ENCODE results near the gene SUV39H2.
"Not testable (repeated sequence)": the region's sequence is repeated elsewhere in the genome, so short reads cannot be mapped to it uniquely, and the experiment has no call there.

The SUV39H2 gene

DNA sequence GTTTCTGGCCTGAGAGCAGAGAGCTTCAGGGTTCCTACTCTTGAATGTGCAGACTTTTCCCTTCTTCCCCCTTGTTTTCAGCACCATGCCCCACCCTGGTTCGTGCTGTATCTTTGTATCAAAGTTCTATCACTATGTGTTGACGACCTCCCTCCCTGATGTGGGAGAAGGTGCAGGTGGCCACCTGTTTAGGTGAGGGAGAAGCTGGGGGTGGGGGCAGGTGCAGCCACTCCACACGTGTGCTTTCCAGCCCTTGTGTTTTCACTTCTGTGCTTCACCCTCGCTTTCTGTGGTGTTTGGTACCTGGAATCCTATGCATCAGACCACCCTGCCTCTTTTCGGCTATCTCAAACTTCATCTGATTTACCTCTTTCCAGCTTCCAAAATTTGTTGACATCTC lies 19.6 kb upstream of the SUV39H2 start:
- TF ChIP-seq CTCF (IDR thresholded peaks at IDR 0.05) (no peak), ZFX (IDR thresholded peaks at IDR 0.05; ENCODE audit: borderline replicate concordance) (no peak)
- H3K27ac ChIP-seq: no peak overlapping the region

GRCh38 chr10:14859775-14860174 lies 18.9 kb upstream of the SUV39H2 start:
- no peak overlapping the region for H3K27ac ChIP-seq
- no peak for TF ChIP-seq CTCF (IDR thresholded peaks at IDR 0.05)
- TF ChIP-seq ZFX (IDR thresholded peaks at IDR 0.05; ENCODE audit: borderline replicate concordance): no peak

DNA sequence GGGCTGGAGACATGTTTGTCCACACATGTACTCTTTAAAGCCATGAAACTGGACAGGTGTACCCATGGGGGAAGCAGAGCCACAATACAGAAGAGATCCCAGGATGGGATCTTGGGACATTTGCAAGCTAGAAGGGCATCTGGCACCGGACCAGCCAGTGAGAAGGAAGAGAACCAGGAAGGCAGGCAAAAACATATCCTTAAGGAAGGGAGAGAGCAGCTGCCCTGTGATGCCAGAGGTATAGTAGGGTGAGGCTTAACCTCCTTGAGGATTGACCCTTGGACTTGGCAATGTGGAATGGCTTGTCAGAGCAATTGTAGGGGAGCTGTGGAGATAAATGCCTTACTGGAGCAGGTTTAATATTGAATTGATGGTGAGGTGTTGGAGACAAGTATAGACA lies 17.9 kb upstream of the SUV39H2 start:
- no peak overlapping the region for H3K27ac ChIP-seq
- TF ChIP-seq ZFX (IDR thresholded peaks at IDR 0.05; ENCODE audit: borderline replicate concordance): no peak
- no peak for TF ChIP-seq CTCF (IDR thresholded peaks at IDR 0.05)

DNA sequence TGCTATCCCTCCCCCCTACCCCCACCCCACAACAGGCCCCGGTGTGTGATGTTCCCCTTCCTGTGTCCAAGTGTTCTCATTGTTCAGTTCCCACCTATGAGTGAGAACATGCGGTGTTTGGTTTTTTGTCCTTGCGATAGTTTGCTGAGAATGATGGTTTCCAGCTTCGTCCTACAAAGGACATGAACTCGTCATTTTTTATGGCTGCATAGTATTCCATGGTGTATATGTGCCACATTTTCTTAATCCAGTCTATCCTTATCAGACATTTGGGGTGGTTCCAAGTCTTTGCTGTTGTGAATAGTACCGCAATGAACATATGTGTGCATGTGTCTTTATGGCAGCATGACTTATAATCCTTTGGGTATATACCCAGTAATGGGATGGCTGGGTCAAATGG lies 14.2 kb upstream of the SUV39H2 start:
- not testable (repeated sequence) for H3K27ac ChIP-seq

DNA sequence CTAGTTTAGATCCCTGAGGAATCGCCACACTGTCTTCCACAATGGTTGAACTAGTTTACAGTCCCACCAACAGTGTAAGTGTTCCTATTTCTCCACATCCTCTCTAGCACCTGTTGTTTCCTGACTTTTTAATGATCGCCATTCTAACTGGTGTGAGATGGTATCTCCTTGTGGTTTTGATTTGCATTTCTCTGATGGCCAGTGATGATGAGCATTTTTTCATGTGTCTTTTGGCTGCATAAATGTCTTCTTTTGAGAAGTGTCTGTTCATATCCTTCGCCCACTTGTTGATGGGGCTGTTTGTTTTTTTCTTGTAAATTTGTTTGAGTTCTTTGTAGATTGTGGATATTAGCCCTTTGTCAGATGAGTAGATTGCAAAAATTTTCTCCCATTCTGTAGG lies 13.8 kb upstream of the SUV39H2 start:
- H3K27ac ChIP-seq: not testable (repeated sequence)

- H3K27ac ChIP-seq: no peak overlapping the region
- TF ChIP-seq ZFX (IDR thresholded peaks at IDR 0.05; ENCODE audit: borderline replicate concordance): no peak
- no peak for TF ChIP-seq CTCF (IDR thresholded peaks at IDR 0.05)
These were observed 5.4 kb upstream of the SUV39H2 start for GRCh38 chr10:14873090-14873760.

- TF ChIP-seq CTCF (IDR thresholded peaks at IDR 0.05) (no peak), ZFX (IDR thresholded peaks at IDR 0.05; ENCODE audit: borderline replicate concordance) (no peak)
- H3K27ac ChIP-seq: no peak overlapping the region; the same call in 1 of the 2 replicates
These were observed 2.7 kb upstream of the SUV39H2 start for GRCh38 chr10:14875941-14876340.

GRCh38 chr10:14876764-14877163 lies 1.9 kb upstream of the SUV39H2 start:
- H3K27ac ChIP-seq: no peak overlapping the region; the same call in 1 of the 2 replicates
- no peak for TF ChIP-seq ZFX (IDR thresholded peaks at IDR 0.05; ENCODE audit: borderline replicate concordance)
- no peak for TF ChIP-seq CTCF (IDR thresholded peaks at IDR 0.05)

All from 22Rv1 (cell line).